A673 (cell line): ENCODE data around the gene SOX30.

Source experiments
- CTCF ChIP-seq: fragments of 300-800, 200-600 bp; sonication (generic); conservative IDR thresholded peaks from 2 replicates; pipeline ENCODE4 v1.5.1; 2017; ENCODE audit warnings: low read depth, mild to moderate bottlenecking, antibody characterized with exemption, low read length, moderate library complexity, mixed read lengths
- EZH2 ChIP-seq: fragments of 200-600 bp; sonication (generic); IDR thresholded peaks from 2 replicates; pipeline ENCODE4 v1.6.1; 2017; ENCODE audit warnings: borderline replicate concordance, low read depth, mild to moderate bottlenecking, mixed read lengths, antibody characterized with exemption, low read length; ENCODE audit not compliant: poor library complexity, severe bottlenecking

DNA sequence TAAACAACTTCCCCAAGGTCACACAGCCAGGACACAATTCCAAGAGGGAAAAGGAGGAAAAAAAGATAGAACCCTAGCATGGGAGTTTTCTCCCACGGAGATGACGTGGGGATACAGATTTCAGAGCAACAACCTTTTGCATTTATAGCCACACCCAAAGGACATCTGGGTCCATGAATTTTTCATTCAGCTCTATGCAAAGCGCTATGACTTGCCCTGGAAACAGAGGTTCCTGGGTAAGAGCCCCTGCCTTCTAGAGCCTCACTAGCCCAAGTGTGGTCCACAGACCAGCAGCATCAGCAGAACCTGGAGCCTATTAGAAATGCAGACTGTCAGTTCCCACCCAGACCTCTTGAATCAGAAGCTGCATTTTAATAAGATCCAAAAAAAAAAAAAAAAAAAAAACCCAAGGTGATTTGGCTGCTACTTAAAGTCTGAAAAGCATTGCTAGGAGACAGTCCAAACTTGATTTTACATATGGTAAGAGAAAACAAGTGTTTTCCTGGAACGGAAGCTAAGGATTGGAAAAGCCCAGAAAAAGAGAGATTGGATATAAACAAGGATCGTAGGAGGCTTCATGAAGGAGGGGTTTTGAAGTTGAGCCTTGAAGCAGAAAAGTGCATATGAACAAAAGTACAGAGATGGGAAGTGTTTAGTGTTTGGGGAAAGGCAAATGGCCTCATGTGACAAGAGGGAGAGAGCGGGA is 59.0 kb downstream of the SOX30 start:
- TF ChIP-seq CTCF (no peak), EZH2 (no peak)
